ELR (cell line): ENCODE measurements around the gene MYO1G.
"Not testable (repeated sequence)": the region's sequence is repeated elsewhere in the genome, so short reads cannot be mapped to it uniquely, and the experiment has no call there.

Experiments
- DNase-seq: peaks from one replicate; pipeline ENCODE4 v3.0.0-alpha.2; 2015; ENCODE audit warnings: low read depth

Gene MYO1G

GRCh38 chr7:44936322-44936721 lies 42.5 kb downstream of the MYO1G start:
- no peak for DNase-seq

- DNase-seq, result no peak
Observed at GRCh38 chr7:44935583-44935982, 43.2 kb downstream of the MYO1G start.

- DNase-seq, result no peak
Observed at GRCh38 chr7:44935016-44935415, 43.8 kb downstream of the MYO1G start.

- not testable (repeated sequence) for DNase-seq
Observed at GRCh38 chr7:44934510-44934909, 44.3 kb downstream of the MYO1G start.

GRCh38 chr7:44930921-44931320 lies 47.9 kb downstream of the MYO1G start:
- DNase-seq, result no peak

GRCh38 chr7:44922351-44922694 lies 56.5 kb downstream of the MYO1G start:
- no peak for DNase-seq

- peak; percentile 86 for DNase-seq
Observed at GRCh38 chr7:44921607-44922350, 57.0 kb downstream of the MYO1G start.

- DNase-seq, result no peak
Observed at GRCh38 chr7:44920119-44920518, 58.7 kb downstream of the MYO1G start.

GRCh38 chr7:44918029-44918428 lies 60.8 kb downstream of the MYO1G start:
- DNase-seq, result no peak

- DNase-seq, result no peak
Observed at GRCh38 chr7:44917465-44917864, 61.4 kb downstream of the MYO1G start.

GRCh38 chr7:44914992-44915607 lies 63.7 kb downstream of the MYO1G start:
- no peak for DNase-seq

GRCh38 chr7:44912775-44913347 lies 66.0 kb downstream of the MYO1G start:
- no peak for DNase-seq
